K562 (cell line): ENCODE results near the gene MYCL. TPM values are rescaled to one million over a fixed set of nuclear protein-coding genes. Genes with fewer than 3 reads are reported as not detected.
A peak's percentile ranks its signal among the peaks of the same experiment; 100 is the strongest.

Experiments
- CGGBP1 ChIP-seq: fragments of 250-450 bp; sonication (Bioruptor Pico); IDR thresholded peaks from 2 replicates; pipeline ENCODE4 v1.9.0; 2021; ENCODE audit warnings: mild to moderate bottlenecking
- CHD7 ChIP-seq: fragments of 200-600 bp; sonication (generic); IDR thresholded peaks from one replicate; pipeline ENCODE4 v1.6.1; 2012; ENCODE audit warnings: mild to moderate bottlenecking, low read depth, low read length, inconsistent platforms
- CXXC5 ChIP-seq: fragments of 250-450 bp; sonication (Bioruptor Pico); IDR thresholded peaks from 2 replicates; pipeline ENCODE4 v1.8.0; 2022; ENCODE audit warnings: inconsistent platforms, mild to moderate bottlenecking, moderate library complexity
- FOXO4 ChIP-seq: fragments of 450-650 bp; formaldehyde crosslinking; IDR thresholded peaks from 2 replicates; pipeline ENCODE4 v1.4.0; 2020; ENCODE audit warnings: mild to moderate bottlenecking, moderate library complexity
- RERE ChIP-seq: sonication (generic); formaldehyde crosslinking; IDR thresholded peaks from 2 replicates; pipeline ENCODE4 v1.8.0; 2023; ENCODE audit warnings: missing genetic modification reagents, mild to moderate bottlenecking, borderline replicate concordance
- SRSF3 ChIP-seq: fragments of 200-400 bp; formaldehyde crosslinking; IDR thresholded peaks from 2 replicates; pipeline ENCODE4 v1.6.1; 2016; ENCODE audit warnings: mild to moderate bottlenecking, low read length, moderate library complexity; ENCODE audit not compliant: insufficient read depth
- polyA plus RNA-seq, 8 experiments: library from polyadenylated mRNA; depleted of rRNA in 4 of 8; stranded (reverse) in 5 of 8; unstranded in 3 of 8; fragments of >200 nt; fragmentation: Nextera tagmentation in 2 of 8; fragmentation: Illumina TruSeq in 1 of 8; extraction: Ambion mirVana in 2 of 8; extraction: Trizol in 1 of 8; gene quantifications; 2 replicates each; pipeline versions ENCODE4 v1.2.1 to v1.2.3, GENCODE V29; 2011 to 2014; ENCODE audit warnings: inconsistent platforms in 1 of 8, missing spikeins in 1 of 8
- total RNA-seq, 7 experiments: library from RNA; depleted of rRNA in 6 of 7; stranded (reverse); fragments of >200 nt in 6 of 7; fragmentation: Illumina TruSeq in 2 of 7; extraction: Trizol in 2 of 7; gene quantifications; 2 replicates each; pipeline versions ENCODE4 v1.2.1 to v1.2.3, GENCODE V29; 2011 to 2021; ENCODE audit warnings: low replicate concordance in 1 of 7

The MYCL gene
- total and polyA plus RNA-seq, 9 of the 15 experiments (the other 6 are each of a cell fraction or from before 2014, with no cell fraction given): 3.5 to 22.0 (median 12.8) TPM

- TF ChIP-seq RERE (CRISPR knock-in tag) (no peak), SRSF3 (no peak), FOXO4 (no peak), CHD7 (no peak), CXXC5 (CRISPR knock-in tag) (peak; percentile 45; the same call in 1 of the 2 replicates), CGGBP1 (CRISPR knock-in tag) (no peak)
Observed at GRCh38 chr1:39892601-39893595, 8.8 kb downstream of the MYCL start (continued).
